HG02970 (cell line): ENCODE results near the gene ITGB3.

Experiments used
- ATAC-seq: cut with Tn5 transposase; IDR thresholded peaks from one replicate; pipeline ENCODE4 v1.9.1; 2021; ENCODE audit warnings: mild to moderate bottlenecking, moderate library complexity, moderate number of reproducible peaks; ENCODE audit not compliant: unreplicated experiment, low FRiP score

Gene ITGB3

GRCh38 chr17:47274319-47275069 is 20.9 kb downstream of the ITGB3 start:
- no peak for ATAC-seq

- no peak for ATAC-seq
These were observed 21.8 kb downstream of the ITGB3 start for GRCh38 chr17:47275245-47275984.

GRCh38 chr17:47276444-47276843 is 22.8 kb downstream of the ITGB3 start:
- ATAC-seq, result no peak

GRCh38 chr17:47276868-47277267 is 23.2 kb downstream of the ITGB3 start:
- ATAC-seq, result no peak

- no peak for ATAC-seq
These were observed 24.3 kb downstream of the ITGB3 start for GRCh38 chr17:47277921-47278320.

- no peak for ATAC-seq
These were observed 24.9 kb downstream of the ITGB3 start for GRCh38 chr17:47278561-47278960.

GRCh38 chr17:47279062-47279801 is 25.6 kb downstream of the ITGB3 start:
- ATAC-seq, result peak; percentile 70

- no peak for ATAC-seq
These were observed 26.6 kb downstream of the ITGB3 start for GRCh38 chr17:47280072-47280811.

- ATAC-seq, result no peak
These were observed 27.6 kb downstream of the ITGB3 start for GRCh38 chr17:47281216-47281615.

GRCh38 chr17:47285003-47285402 is 31.4 kb downstream of the ITGB3 start:
- ATAC-seq, result no peak

- peak; percentile 62 for ATAC-seq
These were observed 32.7 kb downstream of the ITGB3 start for GRCh38 chr17:47286198-47286914.

- ATAC-seq, result no peak
These were observed 33.4 kb downstream of the ITGB3 start for GRCh38 chr17:47287068-47287467.

GRCh38 chr17:47287639-47288038 is 34.0 kb downstream of the ITGB3 start:
- ATAC-seq, result no peak

- no peak for ATAC-seq
These were observed 35.0 kb downstream of the ITGB3 start for GRCh38 chr17:47288531-47289116.

GRCh38 chr17:47289302-47289701 is 35.7 kb downstream of the ITGB3 start:
- no peak for ATAC-seq

GRCh38 chr17:47290870-47291241 is 37.2 kb downstream of the ITGB3 start:
- ATAC-seq, result no peak

- ATAC-seq, result no peak
These were observed 37.7 kb downstream of the ITGB3 start for GRCh38 chr17:47291242-47291873.

GRCh38 chr17:47292206-47292605 is 38.6 kb downstream of the ITGB3 start:
- no peak for ATAC-seq
